H1 (cell line): ENCODE results near the gene NETO2. TPM values are rescaled to one million over a fixed set of nuclear protein-coding genes. Genes with fewer than 3 reads are reported as not detected.
A peak's percentile ranks its signal among the peaks of the same experiment; 100 is the strongest.

Experiments used
- CTCF ChIA-PET: fragments of 300-600 bp; sonication (Branson Sonifier 250); formaldehyde crosslinking; loops from one replicate; lab custom pipeline; 2021; ENCODE audit not compliant: partially characterized antibody; lab: Charles Lee
- POLR2A ChIA-PET: fragments of 300-600 bp; sonication (Branson Sonifier 250); formaldehyde crosslinking; loops from one replicate; lab custom pipeline; 2021; ENCODE audit warnings: inconsistent platforms; ENCODE audit not compliant: partially characterized antibody; lab: Charles Lee
- DNase-seq, 2 experiments: peaks; one replicate each; pipeline versions ENCODE4 v3.0.0 to v3.0.0-alpha.2; 2010 to 2022; ENCODE audit warnings: low spot score in 2 of 2, low read depth in 1 of 2, mixed read lengths in 1 of 2
- FAIRE-seq: peaks from 2 replicates; lab custom pipeline; 2011; peaks lifted over from hg19 to GRCh38; lab: Jason Lieb, UNC
- H2AFZ ChIP-seq: 2 replicates; pipeline ENCODE4 v1.8.1; 2012; ENCODE audit warnings: low read length, inconsistent platforms
- H2AK5ac ChIP-seq: 2 replicates; pipeline ENCODE4 v1.6.1; 2013; ENCODE audit warnings: low read depth, low read length
- H2BK120ac ChIP-seq: replicated peaks from 2 replicates; pipeline ENCODE3; 2013; ENCODE audit warnings: low read depth, low read length, inconsistent platforms
- H2BK12ac ChIP-seq: 2 replicates; pipeline ENCODE4 v1.6.1; 2013; ENCODE audit warnings: low read depth, low read length
- H2BK15ac ChIP-seq: 2 replicates; pipeline ENCODE4 v1.6.1; 2013; ENCODE audit warnings: low read length
- H2BK20ac ChIP-seq: 2 replicates; pipeline ENCODE4 v1.6.1; 2013; ENCODE audit warnings: low read length
- H2BK5ac ChIP-seq: 2 replicates; pipeline ENCODE4 v1.6.1; 2013; ENCODE audit warnings: low read depth, low read length
- H3K14ac ChIP-seq: 2 replicates; pipeline ENCODE4 v1.6.1; 2013; ENCODE audit warnings: inconsistent platforms; ENCODE audit not compliant: insufficient read length
- H3K18ac ChIP-seq: 2 replicates; pipeline ENCODE4 v1.6.1; 2013; ENCODE audit warnings: low read length; ENCODE audit errors: extremely low read depth
- H3K23ac ChIP-seq: 2 replicates; pipeline ENCODE4 v1.6.1; 2013; ENCODE audit warnings: inconsistent platforms; ENCODE audit not compliant: insufficient read length
- H3K23me2 ChIP-seq: 2 replicates; pipeline ENCODE4 v1.6.1; 2013; ENCODE audit warnings: low read depth, low read length
- H3K27ac ChIP-seq: 2 replicates; pipeline ENCODE4 v1.6.1; 2011; ENCODE audit warnings: low read depth, low read length, inconsistent platforms
- H3K27me3 ChIP-seq, 4 experiments: replicated peaks in 1 of 4; 1 replicate in 1 of 4; 2 replicates in 3 of 4; pipeline versions ENCODE4 v1.6.1 to v1.8.1; 2011 to 2013; ENCODE audit warnings: low read length in 3 of 4, mild to moderate bottlenecking in 3 of 4, inconsistent platforms in 2 of 4, mixed read lengths in 2 of 4, moderate library complexity in 1 of 4; ENCODE audit not compliant: control insufficient read depth in 3 of 4, insufficient read depth in 3 of 4; ENCODE audit errors: extremely low read depth in 1 of 4
- H3K36me3 ChIP-seq, 4 experiments: 2 replicates each; pipeline versions ENCODE4 v1.6.1 to v1.8.1; 2011 to 2013; ENCODE audit warnings: mild to moderate bottlenecking in 4 of 4, low read length in 3 of 4, moderate library complexity in 2 of 4, control low read depth in 1 of 4, inconsistent platforms in 1 of 4; ENCODE audit not compliant: insufficient read depth in 4 of 4, control insufficient read depth in 2 of 4
- H3K4ac ChIP-seq: replicated peaks from 2 replicates; pipeline ENCODE3; 2013; ENCODE audit warnings: low read length, low read depth, mixed read lengths, inconsistent platforms; ENCODE audit not compliant: insufficient read length
- H3K4me1 ChIP-seq, 4 experiments: replicated peaks in 1 of 4; 1 replicate in 1 of 4; 2 replicates in 3 of 4; pipeline versions ENCODE4 v1.6.1 to v1.8.1; 2011 to 2013; ENCODE audit warnings: low read length in 3 of 4, inconsistent platforms in 2 of 4, mixed read lengths in 1 of 4; ENCODE audit not compliant: insufficient read depth in 4 of 4, control insufficient read depth in 3 of 4
- H3K4me2 ChIP-seq, 2 experiments: 2 replicates each; pipeline versions ENCODE4 v1.6.1 to v1.8.1; 2011 to 2013; ENCODE audit warnings: low read depth in 2 of 2, low read length in 2 of 2, control low read depth in 1 of 2, inconsistent platforms in 1 of 2, mild to moderate bottlenecking in 1 of 2; ENCODE audit not compliant: insufficient read depth in 1 of 2
- H3K4me3 ChIP-seq, 4 experiments: fragments of 200-600, 300-600 bp in 1 of 4; sonication (generic), shearing (Covaris generic), sonication (Bioruptor Twin) in 1 of 4; 2 replicates each; pipeline versions ENCODE4 v1.5.1 to v1.8.1; 2011 to 2016; ENCODE audit warnings: low read length in 4 of 4, low read depth in 3 of 4, control low read depth in 2 of 4, inconsistent platforms in 2 of 4, mild to moderate bottlenecking in 2 of 4, mixed read lengths in 1 of 4, moderate library complexity in 1 of 4; ENCODE audit not compliant: insufficient read depth in 2 of 4; ENCODE audit errors: extremely low read depth in 1 of 4
- H3K56ac ChIP-seq: replicated peaks from 2 replicates; pipeline ENCODE3; 2013; ENCODE audit warnings: low read depth, mild to moderate bottlenecking, mixed read lengths, low read length, inconsistent platforms; ENCODE audit not compliant: insufficient read length
- H3K79me1 ChIP-seq: 2 replicates; pipeline ENCODE4 v1.6.1; 2013; ENCODE audit warnings: low read depth, low read length, control low read depth
- H3K79me2 ChIP-seq, 2 experiments: 2 replicates each; pipeline versions ENCODE4 v1.6.1 to v1.8.1; 2012 to 2013; ENCODE audit warnings: low read length in 2 of 2, mild to moderate bottlenecking in 2 of 2, inconsistent platforms in 1 of 2; ENCODE audit not compliant: insufficient read depth in 2 of 2, control insufficient read depth in 1 of 2
- H3K9ac ChIP-seq, 4 experiments: replicated peaks in 1 of 4; 1 replicate in 1 of 4; 2 replicates in 3 of 4; pipeline versions ENCODE4 v1.6.1 to v1.8.1; 2011 to 2013; ENCODE audit warnings: low read depth in 3 of 4, low read length in 3 of 4, control low read depth in 2 of 4, mild to moderate bottlenecking in 2 of 4, moderate library complexity in 2 of 4, inconsistent platforms in 1 of 4; ENCODE audit errors: extremely low read depth in 1 of 4
- H3K9me3 ChIP-seq, 2 experiments: 2 replicates each; pipeline versions ENCODE4 v1.6.1 to v1.8.1; 2012 to 2013; ENCODE audit warnings: mild to moderate bottlenecking in 2 of 2, moderate library complexity in 2 of 2, control low read depth in 1 of 2, inconsistent platforms in 1 of 2, low read depth in 1 of 2, low read length in 1 of 2, mixed read lengths in 1 of 2; ENCODE audit not compliant: insufficient read depth in 2 of 2
- H4K20me1 ChIP-seq, 2 experiments: replicated peaks in 1 of 2; 2 replicates each; pipeline versions ENCODE3 to v1.8.1; 2011 to 2013; ENCODE audit warnings: inconsistent platforms in 2 of 2, low read length in 2 of 2, mild to moderate bottlenecking in 1 of 2; ENCODE audit not compliant: insufficient read depth in 2 of 2, control insufficient read depth in 1 of 2
- H4K5ac ChIP-seq: 2 replicates; pipeline ENCODE4 v1.6.1; 2013; ENCODE audit warnings: low read length, low read depth, mixed read lengths, inconsistent platforms; ENCODE audit not compliant: insufficient read length
- H4K8ac ChIP-seq: 2 replicates; pipeline ENCODE4 v1.8.0; 2013; ENCODE audit warnings: mild to moderate bottlenecking, moderate library complexity, low read length, inconsistent platforms; ENCODE audit not compliant: insufficient read depth; ENCODE audit errors: extremely low read depth
- H4K91ac ChIP-seq: replicated peaks from 2 replicates; pipeline ENCODE3; 2013; ENCODE audit warnings: low read length, mixed read lengths, inconsistent platforms; ENCODE audit not compliant: insufficient read length
- ASH2L ChIP-seq: fragments of 200-600, 300-600 bp; sonication (generic); IDR thresholded peaks from one replicate; pipeline ENCODE4 v1.7.1; 2017; ENCODE audit warnings: low read length
- BRCA1 ChIP-seq: IDR thresholded peaks from 2 replicates; pipeline ENCODE4 v1.6.1; 2012; ENCODE audit warnings: low read depth, low read length, improper control_type of control experiment
- CEBPB ChIP-seq: IDR thresholded peaks from 2 replicates; pipeline ENCODE4 v1.6.1; 2012; ENCODE audit warnings: low read depth, low read length
- CHD1 ChIP-seq: IDR thresholded peaks from 2 replicates; pipeline ENCODE4 v1.6.1; 2012; ENCODE audit warnings: low read depth, low read length, improper control_type of control experiment
- CHD2 ChIP-seq: IDR thresholded peaks from 2 replicates; pipeline ENCODE4 v1.6.1; 2012; ENCODE audit warnings: low read length, improper control_type of control experiment
- CREB1 ChIP-seq: IDR thresholded peaks from 2 replicates; pipeline ENCODE4 v1.6.1; 2012; ENCODE audit warnings: inconsistent platforms
- EGR1 ChIP-seq: IDR thresholded peaks from 2 replicates; pipeline ENCODE4 v1.6.1; 2011; ENCODE audit warnings: low read depth, low read length, borderline replicate concordance
- HDAC2 ChIP-seq, 2 experiments: fragments of 300-600 bp in 1 of 2; sonication (generic) in 1 of 2; IDR thresholded peaks; 2 replicates each; pipeline ENCODE4 v1.6.1; 2011 to 2012; ENCODE audit warnings: low read depth in 2 of 2, low read length in 2 of 2, mild to moderate bottlenecking in 2 of 2, moderate library complexity in 2 of 2, borderline replicate concordance in 1 of 2, inconsistent platforms in 1 of 2
- JUND ChIP-seq: IDR thresholded peaks from 2 replicates; pipeline ENCODE4 v1.6.1; 2011; ENCODE audit warnings: mild to moderate bottlenecking, improper control_type of control experiment, low read length
- KDM5A ChIP-seq: fragments of 200-600 bp; IDR thresholded peaks from 2 replicates; pipeline ENCODE4 v1.7.1; 2012; ENCODE audit warnings: mild to moderate bottlenecking, low read length, inconsistent platforms, mixed read lengths
- RAD21 ChIP-seq, 2 experiments: IDR thresholded peaks in 1 of 2; conservative IDR thresholded peaks in 1 of 2; 2 replicates each; pipeline ENCODE4 v1.6.1; 2011; ENCODE audit warnings: low read depth in 2 of 2, low read length in 2 of 2, improper control_type of control experiment in 1 of 2, inconsistent platforms in 1 of 2, mild to moderate bottlenecking in 1 of 2, moderate library complexity in 1 of 2
- RBBP5 ChIP-seq: IDR thresholded peaks from 2 replicates; pipeline ENCODE4 v1.7.1; 2012; ENCODE audit warnings: low read depth, mild to moderate bottlenecking, inconsistent platforms, low read length, moderate library complexity, borderline replicate concordance
- SIX5 ChIP-seq: IDR thresholded peaks from 2 replicates; pipeline ENCODE4 v1.6.1; 2011; ENCODE audit warnings: mild to moderate bottlenecking, low read depth, low read length
- SP4 ChIP-seq: IDR thresholded peaks from 2 replicates; pipeline ENCODE4 v1.6.1; 2012; ENCODE audit warnings: low read length, inconsistent platforms
- SRF ChIP-seq: IDR thresholded peaks from 2 replicates; pipeline ENCODE4 v1.6.1; 2011; ENCODE audit warnings: mild to moderate bottlenecking, low read depth, low read length, moderate library complexity
- SUZ12 ChIP-seq: fragments of 200-600 bp; sonication (generic); IDR thresholded peaks from 2 replicates; pipeline ENCODE4 v1.6.1; 2012; ENCODE audit warnings: mild to moderate bottlenecking, inconsistent platforms, low read length, moderate library complexity, mixed read lengths
- WGBS, 2 experiments: shearing (Covaris generic) in 1 of 2; methylation state at CpG; one replicate each; pipeline versions ENCODE4 v1.1.6 to v1.1.7; 2013 to 2015; ENCODE audit warnings: low lambda C conversion rate in 2 of 2, mixed read lengths in 2 of 2, inconsistent platforms in 1 of 2, low coverage in 1 of 2, missing lambda C conversion rate in 1 of 2; ENCODE audit not compliant: insufficient replicate concordance in 2 of 2, insufficient coverage in 1 of 2, insufficient read length in 1 of 2; ENCODE audit errors: extremely low coverage in 1 of 2, missing lambda C conversion rate in 1 of 2; 5-methylcytosine and 5-hydroxymethylcytosine counted together
- polyA plus RNA-seq, 7 experiments: library from polyadenylated mRNA; depleted of rRNA in 3 of 7; stranded (reverse) in 5 of 7; unstranded in 2 of 7; fragments of >200 nt in 5 of 7; fragments of 200-250 nt in 2 of 7; gene quantifications; 1 replicate in 5 of 7; 2 replicates in 1 of 7; 4 replicates in 1 of 7; pipeline versions ENCODE4 v1.2.1 to v1.2.3, GENCODE V29; 2011 to 2013; ENCODE audit warnings: missing spikeins in 2 of 7, mixed read lengths in 2 of 7
- total RNA-seq: library from RNA; stranded (reverse); fragmentation: NEBNext Ultra II Directional; extraction: Animal tissue kit (Norgen Biotek cat#: 25700); gene quantifications from 2 replicates; pipeline ENCODE4 v1.2.1, GENCODE V29; 2021

Gene NETO2
- total and polyA plus RNA-seq, 2 of the 8 experiments (the other 6 are each of a cell fraction or from before 2014, with no cell fraction given): 9.4 to 12.5 TPM

DNA sequence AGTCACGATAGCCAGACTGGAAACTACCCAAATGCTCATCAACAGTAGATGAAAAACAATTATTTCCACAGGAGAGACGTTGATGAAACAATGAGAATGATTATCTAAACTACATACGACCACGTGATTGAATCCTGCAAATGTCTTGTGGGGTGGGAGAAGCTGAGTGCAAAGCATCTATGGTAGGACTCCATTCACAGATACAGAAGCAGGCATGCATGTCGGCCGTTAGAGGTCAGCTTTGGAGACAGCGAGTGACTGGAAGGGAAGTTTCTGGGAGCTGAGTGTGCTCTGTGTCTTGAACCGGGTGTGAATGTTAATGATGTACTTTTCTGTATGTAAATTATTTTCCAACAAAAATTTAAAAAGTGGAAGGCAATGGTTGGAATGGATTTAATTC, 98.7 kb downstream of the NETO2 start:
- H3K23ac ChIP-seq: no peak overlapping the region
- H3K23me2 ChIP-seq: no peaks in the 10 kb centered on the region
- H3K79me1 ChIP-seq: no peaks in the 10 kb centered on the region
- no peak overlapping the region for H3K56ac ChIP-seq
- H2AFZ ChIP-seq: peak overlapping the region; percentile 89; the same call in 1 of the 2 replicates
- H3K9me3 ChIP-seq: no peaks in the 10 kb centered on the region
- H3K4ac ChIP-seq: no peak overlapping the region
- H3K9ac ChIP-seq: no peak overlapping the region
- no peak for DNase-seq
- H3K18ac ChIP-seq: no peak overlapping the region
- H4K91ac ChIP-seq: no peak overlapping the region
- H4K5ac ChIP-seq: no peak overlapping the region
- no peaks in the 10 kb centered on the region for H3K36me3 ChIP-seq
- H3K4me3 ChIP-seq: no peak overlapping the region
- no peak overlapping the region for H2AK5ac ChIP-seq
- H2BK20ac ChIP-seq: no peak overlapping the region
- no peak overlapping the region for H4K8ac ChIP-seq
- H3K27me3 ChIP-seq: no peaks in the 10 kb centered on the region
- H3K27ac ChIP-seq: no peak overlapping the region
- H2BK5ac ChIP-seq: no peak overlapping the region
- 88% methylated on average over 8 of the region's 8 CpGs; no CpG with 5 or more reads in 1 of the 2 experiments for WGBS, 2 experiments
- H2BK12ac ChIP-seq: no peak overlapping the region
- H4K20me1 ChIP-seq: no peaks in the 10 kb centered on the region
- no peaks in the 10 kb centered on the region for H3K79me2 ChIP-seq
- POLR2A ChIA-PET: interaction anchor here (1.0 kb wide), 1 partner anchor 72 kb away, joined by 3 read pairs; the partner anchor contains the start of gene DNAJA2
- peaks cover 0 to 2% (median 0%) of the 10 kb centered on the region in 4 experiments; a peak in 2 of 7 replicates for H3K4me1 ChIP-seq
- CTCF ChIA-PET: interaction anchor here (0.8 to 1.7 kb wide), 3 partner anchors 12 to 721 kb away, joined by 3 to 5 read pairs (median 3); no protein-coding TSS in a partner anchor
- no peak overlapping the region for H2BK15ac ChIP-seq
- no peak for FAIRE-seq
- no peak overlapping the region for H3K14ac ChIP-seq
- H3K4me2 ChIP-seq: no peak overlapping the region; a peak in 1 of 4 replicates
- H2BK120ac ChIP-seq: no peak overlapping the region
- TF ChIP-seq JUND (no peak), SP4 (no peak), SRF (no peak), RAD21 (IDR thresholded peaks at IDR 0.05 in 1 of 2, conservative IDR thresholded peaks at IDR 0.05 in 1 of 2; ENCODE audit: low read depth in 2 of 2, low read length in 2 of 2) (no peak), SUZ12 (no peak), EGR1 (no peak), ASH2L (no peak), HDAC2 (IDR thresholded peaks at IDR 0.05; ENCODE audit: borderline replicate concordance in 1 of 2, low read depth in 2 of 2, low read length in 2 of 2) (no peak), CREB1 (no peak), CHD1 (no peak), CHD2 (no peak), KDM5A (no peak), BRCA1 (no peak), CEBPB (no peak), SIX5 (no peak), RBBP5 (no peak)
